NOMO-1 (cell line): ENCODE data around the gene SCPEP1.
"Not testable (repeated sequence)": the region's sequence is repeated elsewhere in the genome, so short reads cannot be mapped to it uniquely, and the experiment has no call there.

Experiments
- DNase-seq, 2 experiments: peaks; one replicate each; lab custom pipeline; 2025; ENCODE audit not compliant: unreplicated experiment in 2 of 2; lab: John Stamatoyannopoulos, UW

The SCPEP1 gene, protein sequence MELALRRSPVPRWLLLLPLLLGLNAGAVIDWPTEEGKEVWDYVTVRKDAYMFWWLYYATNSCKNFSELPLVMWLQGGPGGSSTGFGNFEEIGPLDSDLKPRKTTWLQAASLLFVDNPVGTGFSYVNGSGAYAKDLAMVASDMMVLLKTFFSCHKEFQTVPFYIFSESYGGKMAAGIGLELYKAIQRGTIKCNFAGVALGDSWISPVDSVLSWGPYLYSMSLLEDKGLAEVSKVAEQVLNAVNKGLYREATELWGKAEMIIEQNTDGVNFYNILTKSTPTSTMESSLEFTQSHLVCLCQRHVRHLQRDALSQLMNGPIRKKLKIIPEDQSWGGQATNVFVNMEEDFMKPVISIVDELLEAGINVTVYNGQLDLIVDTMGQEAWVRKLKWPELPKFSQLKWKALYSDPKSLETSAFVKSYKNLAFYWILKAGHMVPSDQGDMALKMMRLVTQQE

DNA sequence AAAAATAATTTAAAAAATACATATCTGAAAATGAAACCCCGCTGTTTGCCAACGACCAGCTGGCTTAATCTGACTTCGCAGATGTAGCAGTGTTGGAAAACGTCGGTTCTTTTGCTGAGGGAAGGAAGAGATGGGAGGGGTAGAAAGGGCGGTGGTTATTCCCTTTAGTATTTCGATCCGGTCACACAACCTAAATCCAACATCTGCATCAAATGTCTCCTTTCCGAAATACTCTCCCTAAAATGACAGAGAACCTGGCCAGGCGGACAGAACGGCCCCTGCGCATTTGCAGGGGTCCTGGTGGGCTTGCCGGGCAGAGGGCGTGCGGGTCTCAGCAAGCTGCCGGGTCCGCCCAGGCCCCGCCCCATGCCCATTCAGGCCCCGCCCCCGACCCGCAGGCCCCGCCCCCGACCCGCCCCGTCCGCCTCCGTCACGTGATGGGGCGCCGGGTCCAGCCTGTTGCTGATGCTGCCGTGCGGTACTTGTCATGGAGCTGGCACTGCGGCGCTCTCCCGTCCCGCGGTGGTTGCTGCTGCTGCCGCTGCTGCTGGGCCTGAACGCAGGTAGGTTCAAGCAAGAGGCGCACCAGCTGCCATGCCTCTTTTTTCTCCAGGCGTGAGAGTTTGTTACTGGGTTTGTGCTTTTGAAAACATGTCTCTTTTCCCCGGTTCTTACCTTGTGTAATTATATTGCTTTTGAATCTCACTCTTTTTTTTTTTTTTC is at the start of gene SCPEP1:
TSS of gene SCPEP1 (plus strand) at position 459 of the 723 bp plus-strand sequence. CDS start at position 488, 29 bp downstream.
- peak; percentile 76 to 79 for DNase-seq

DNA sequence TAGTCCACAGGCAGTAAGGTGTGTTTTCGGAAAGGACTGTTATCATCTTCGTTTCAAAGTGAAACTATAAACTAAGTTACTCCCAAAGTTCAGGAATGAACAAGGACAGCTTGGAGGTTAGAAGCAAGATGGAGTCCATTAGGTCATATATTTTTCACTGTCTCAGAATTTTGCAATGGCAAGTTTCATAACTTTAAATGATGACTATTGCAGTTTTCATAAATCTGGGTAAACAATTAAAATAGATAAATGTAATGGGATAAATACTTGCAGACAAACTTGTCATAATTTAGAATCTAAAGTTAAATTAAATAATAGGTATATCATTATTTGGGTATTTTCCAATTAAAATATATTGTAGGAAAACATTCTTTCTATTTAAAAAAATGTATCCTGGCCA is 49.3 kb upstream of the SCPEP1 start:
- DNase-seq = no peak

DNA sequence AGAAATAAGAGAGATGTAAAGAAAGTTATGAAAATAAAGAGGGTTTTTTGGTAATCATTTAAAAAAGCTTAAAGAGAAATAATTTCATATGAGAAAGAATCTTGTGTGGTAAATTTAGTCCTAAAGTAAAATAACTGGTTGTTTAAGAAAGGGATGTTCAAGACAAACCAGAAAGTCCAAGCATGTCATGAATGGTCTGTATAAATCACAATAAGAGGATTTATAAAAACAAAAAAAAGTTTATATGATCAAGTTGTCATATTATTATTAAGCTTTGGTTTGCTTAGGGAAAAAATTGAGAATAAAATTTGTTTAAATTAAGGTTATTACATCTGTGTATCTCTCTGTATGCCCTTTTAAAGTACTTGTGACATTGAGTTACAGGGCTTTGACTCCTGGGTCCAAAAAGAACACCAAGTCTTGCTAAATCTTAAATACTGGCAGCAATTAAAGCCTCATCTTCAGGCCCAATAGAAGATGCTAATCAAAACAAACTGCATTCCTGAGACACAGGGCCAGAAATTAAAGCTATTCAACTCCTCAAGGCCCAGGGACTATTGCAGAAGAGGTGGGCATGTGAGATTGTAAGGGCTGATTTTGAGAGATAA is 48.5 kb upstream of the SCPEP1 start:
- no peak for DNase-seq

DNA sequence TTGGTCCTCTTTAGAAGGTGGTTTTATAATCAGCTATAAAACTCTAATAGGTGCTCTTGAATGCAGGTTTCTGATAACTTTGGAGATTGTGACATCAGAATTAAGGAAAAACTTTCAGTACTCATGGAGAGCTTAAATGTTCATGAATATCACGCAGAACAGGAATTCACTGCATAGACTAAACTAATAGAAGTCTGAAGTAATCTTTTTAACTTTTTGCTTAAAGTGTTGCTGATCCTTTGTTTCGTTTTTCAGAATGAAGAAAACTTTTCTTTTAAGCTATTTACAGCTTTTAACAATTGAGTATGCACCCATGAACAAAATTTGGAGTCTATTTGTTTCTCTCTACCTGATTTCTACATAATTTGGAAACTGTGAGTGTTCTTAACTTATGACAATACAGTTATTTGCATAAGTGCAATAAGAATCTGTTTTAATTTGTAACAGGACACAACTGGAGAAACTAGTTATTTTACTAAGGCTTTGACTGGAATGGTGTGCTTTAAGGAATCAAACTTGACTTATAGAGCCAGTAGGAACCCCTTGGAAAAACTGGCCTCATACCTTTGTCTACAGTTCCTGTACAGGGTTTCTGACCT is 47.1 kb upstream of the SCPEP1 start:
- no peak for DNase-seq

DNA sequence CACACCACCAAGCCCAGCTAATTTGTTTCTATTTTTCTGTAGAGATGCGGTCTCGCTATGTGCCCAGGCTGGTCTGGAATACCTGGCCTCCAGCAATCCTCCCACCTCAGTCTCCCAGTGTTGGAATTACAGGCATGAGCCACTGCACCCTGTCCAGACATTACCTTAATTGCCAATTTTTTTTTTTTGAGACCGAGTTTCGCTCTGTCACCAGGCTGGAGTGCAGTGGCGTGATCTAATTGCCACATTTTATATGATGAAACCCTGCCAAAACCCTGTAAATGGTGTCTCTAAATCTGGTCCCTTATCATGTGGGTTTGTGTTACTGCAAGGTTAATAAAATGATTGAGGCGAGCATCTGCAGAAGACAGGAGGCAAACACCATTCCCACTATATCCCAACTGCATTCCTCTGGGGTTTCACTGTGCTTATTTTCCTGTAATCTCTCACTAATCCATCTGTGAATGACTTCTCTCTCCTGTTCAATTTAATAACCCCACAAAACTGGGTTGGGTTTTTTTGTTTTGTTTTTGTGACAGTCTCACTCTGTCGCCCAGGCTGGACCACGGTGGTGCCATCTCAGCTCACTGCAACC is 44.7 kb upstream of the SCPEP1 start:
- no peak for DNase-seq

DNA sequence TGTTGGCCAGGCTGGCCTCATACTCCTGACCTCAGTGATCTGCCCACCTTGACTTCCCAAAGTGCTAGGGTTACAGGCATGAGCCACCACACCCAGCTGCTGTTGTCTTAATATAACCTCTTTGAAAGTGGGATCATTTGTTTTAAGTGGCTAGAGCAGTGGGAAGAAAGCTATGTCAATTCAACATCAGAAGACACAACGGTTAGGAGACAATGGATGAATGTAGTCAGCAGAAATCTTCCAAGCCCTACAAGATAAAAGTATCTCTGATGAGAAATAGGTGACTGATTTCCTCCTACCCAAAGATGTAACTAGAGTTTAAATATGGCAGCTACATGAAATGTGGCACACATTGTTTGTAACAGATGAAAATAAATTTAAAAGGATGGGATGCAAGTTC is 44.1 kb upstream of the SCPEP1 start:
- DNase-seq = no peak

DNA sequence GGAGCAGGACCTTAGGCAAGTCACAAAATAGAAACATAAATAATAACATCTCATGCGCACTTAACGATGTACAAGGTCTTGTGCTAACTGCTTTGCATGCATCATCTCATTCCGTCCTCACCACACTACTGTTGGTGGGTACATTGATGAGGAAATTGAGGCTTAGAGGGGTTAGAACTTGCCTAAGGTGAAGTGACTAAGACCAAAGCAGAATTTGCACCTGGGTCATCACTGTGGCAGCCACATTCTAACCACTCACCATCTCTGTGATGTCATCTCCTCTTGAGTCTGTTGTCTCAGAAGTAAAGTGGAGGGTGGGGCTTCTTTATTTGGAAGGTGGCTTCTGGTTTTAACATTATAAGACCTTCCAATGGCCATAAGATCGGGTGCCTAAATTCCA is 43.7 kb upstream of the SCPEP1 start:
- no peak for DNase-seq

DNA sequence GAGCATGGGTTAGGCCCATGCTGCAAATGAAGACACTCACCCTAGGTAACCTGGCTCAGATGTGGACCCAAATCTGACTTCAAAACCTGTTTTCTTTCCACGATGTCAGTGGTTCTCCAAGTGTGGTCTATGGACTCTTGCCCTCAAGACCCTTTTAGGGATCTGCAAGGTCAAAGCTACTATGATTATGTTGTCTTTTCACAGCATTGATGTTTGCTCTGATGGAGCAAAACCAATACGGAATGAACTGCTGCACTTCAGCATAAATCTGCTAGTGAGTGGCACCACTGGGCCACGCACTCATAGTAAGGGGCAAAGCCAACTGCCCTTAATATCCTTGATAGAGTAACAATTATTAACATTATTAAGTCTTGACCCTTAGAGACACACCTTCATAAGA is 42.5 kb upstream of the SCPEP1 start:
- DNase-seq = no peak

DNA sequence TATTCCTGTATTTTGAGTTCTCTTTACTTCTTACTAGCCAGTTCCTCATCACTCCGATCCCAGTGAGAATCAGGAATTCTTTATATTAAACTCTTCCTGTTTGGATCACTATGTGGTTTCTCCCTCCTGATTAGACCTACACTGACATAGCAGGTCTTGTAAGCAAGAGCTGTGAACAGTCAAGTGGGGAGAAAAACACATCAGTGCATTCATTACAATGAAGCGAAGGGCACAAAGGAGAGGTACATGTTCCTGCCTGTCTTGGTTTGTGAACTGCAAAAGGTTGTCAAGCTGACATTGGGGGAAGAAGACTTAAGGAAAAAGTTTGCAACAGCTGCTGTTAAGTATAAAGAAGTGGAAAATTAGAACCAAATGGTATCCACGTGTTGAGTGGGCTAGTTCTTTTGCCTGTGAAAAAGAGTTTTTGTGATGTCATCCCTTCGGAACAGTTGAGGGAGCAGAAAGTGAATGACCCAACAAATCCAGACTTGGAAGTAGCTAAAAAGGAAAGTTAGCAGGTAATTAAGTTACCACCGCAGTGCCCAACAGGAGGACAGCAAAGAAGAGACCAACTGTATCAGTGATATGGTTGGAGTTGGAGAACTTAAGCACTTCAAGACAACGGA is 41.1 kb upstream of the SCPEP1 start:
- no peak for DNase-seq

DNA sequence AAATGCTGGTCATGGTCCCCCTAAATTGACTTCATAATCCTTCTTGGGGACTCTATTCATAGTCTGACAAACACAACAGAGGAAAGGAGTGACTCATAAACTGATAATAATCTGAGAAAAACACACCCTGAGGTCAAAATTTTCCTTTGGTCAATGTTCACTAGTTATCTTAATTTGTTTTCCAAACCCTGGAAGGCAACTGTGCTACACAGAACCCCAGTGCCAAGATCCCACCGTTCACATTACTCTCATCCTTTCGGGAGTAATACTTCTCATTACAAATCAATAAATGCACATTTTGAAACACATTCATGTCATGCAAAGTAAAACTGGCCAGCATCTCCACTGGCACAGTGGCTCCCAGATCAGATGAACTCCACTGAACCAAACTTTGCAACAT is 40.2 kb upstream of the SCPEP1 start:
- DNase-seq = no peak

DNA sequence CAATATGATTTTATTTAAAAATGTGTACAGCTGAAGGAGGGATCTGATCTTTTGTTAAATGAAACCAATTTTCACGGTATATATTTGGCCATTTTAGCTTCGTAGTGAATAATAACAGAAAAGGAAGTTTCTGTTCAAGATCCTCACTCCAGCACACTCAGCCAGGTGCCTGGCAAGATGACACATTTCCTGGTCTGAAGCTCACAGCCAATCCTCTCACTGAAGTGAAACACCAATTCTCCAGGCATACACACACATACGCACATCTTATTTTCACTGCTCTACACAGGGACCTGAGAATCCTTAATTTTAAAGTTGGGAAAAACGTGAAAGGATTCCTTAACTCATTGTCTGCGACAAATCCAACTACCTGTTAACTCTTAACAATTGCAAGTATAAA is 39.7 kb upstream of the SCPEP1 start:
- DNase-seq = not testable (repeated sequence)

DNA sequence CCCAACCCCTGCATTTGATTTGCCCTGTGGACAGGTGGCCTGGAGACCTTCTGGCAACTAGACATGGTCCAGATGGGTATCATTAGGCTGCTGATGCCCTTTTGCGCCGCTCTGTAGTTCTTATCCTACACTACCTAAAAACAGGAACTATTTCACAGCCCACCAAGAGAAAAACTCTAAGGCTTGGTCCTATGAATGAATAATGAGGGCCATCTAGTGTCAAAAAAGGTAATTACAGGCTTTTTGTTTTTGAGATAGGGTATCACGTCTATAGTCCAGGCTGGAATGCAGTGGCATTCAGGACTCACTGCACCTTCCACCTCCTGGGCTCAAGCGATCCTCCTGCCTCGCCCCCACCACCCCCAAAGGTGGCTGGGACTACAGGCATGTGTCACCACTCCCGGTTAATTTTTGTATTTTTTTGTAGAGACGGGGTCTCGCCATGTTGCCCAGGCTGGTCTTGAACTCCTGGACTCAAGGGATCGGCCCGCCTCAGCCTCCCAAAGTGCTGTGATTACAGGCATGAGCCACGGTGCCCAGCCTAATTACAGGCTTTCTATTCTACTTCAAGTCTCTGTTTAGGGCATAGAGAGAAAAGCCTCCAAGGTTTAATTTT is 38.0 kb upstream of the SCPEP1 start:
- peak; percentile 39 to 78 for DNase-seq

DNA sequence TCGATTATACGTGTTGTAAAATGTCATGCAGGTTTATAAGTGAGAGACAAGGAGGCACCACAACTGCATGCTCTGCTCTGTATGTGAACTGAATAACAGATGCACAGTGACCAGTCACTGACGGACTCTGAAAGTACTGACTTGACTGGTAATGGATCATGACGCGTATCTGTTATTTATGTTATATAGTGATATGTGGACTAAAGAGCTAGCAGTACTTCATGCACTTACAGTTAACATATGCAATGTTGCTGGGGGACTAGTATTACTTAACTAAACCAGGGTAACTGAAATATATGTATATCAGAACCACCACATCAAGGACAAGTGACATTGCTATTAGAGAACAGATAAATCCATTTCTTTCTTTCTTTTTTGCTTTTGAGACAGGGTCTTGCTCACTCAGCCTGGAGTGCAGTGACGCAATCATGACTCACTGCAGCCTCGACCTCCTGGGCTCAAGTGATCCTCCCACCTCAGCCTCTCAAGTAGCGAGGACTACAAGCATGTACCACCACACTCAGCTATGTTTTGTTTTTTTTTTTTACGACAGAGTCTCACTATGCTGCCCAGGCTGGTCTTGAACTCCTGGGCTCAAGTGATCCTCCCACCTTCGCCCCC is 34.3 kb upstream of the SCPEP1 start:
- no peak for DNase-seq

DNA sequence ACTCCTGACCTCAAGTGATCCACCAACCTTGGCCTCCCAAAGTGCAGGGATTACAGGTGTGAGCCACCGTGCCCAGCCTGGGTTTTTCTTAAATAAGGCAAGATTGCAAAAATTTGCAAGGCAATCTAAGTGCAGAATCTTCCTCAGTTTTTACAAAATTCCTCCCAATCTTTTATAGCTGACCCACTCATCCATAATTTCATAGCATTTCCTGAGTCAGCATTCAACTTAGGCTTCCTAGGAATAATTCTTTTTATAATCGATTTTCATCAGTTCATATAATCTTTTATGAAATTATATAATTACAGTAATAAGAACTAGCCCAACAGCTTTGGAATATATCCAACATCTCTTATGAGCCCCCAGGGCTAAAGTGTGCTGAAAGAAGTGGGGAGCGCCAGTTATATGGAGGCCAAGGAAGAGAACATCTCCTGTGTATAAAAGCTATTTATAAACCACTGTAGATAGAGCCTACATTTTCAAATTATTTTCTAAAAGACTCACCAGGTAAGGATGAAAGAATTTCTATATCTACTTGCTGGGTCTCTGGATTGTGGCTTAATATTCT is 31.9 kb upstream of the SCPEP1 start:
- no peak for DNase-seq

DNA sequence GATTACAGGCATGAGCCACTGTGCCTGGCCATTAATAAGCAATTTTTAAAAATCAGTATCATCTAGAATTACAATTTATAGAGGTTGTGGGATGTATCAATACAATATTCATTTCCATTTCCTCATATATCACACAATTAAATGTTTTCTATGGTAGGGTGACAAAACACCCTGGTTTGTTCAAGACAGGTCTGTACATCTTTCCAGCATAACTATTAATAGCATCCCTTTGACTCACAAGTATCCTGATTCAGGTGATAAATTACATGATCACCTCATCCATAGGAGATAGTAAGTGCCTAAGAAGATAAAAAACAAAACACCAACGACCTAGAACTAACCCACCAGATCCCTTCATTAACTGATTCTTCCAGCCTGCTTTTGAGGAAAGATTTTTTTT is 30.2 kb upstream of the SCPEP1 start:
- DNase-seq = no peak

DNA sequence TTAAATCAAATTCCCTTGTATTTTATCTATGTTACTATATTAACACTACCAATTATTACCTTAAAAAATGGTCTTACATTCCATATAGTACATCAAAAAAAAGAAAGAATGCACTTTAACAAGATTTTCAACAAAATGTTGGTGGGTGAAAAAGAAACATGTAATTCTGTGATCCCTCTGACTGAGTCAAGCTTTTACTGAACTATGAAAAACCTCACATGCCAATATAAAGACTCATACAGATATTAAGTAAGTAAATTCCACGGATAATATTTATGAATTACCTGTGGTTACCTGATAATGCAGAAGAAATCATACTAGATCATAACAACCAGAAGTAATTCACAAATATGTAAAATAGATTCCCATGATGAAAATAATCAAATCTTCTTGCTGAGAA is 29.4 kb upstream of the SCPEP1 start:
- no peak for DNase-seq

DNA sequence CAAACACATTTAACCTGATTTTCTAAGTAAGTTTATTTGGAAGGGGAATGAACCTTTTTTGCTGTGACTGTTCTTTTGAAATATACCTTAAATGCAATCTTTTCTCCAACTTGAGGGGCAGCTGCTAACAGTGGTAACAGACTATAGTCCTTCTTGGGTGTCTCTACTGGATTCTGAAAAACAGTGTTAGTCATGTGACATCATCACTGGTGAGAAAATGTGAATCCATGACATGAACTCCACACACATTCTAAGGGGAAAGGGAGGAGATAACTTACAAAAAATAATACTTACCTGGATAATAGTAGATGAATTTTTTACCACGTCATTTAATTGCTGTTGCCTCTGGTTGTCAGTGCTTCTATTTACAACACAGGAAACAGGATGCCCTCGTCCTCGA is 28.3 kb upstream of the SCPEP1 start:
- DNase-seq = no peak

DNA sequence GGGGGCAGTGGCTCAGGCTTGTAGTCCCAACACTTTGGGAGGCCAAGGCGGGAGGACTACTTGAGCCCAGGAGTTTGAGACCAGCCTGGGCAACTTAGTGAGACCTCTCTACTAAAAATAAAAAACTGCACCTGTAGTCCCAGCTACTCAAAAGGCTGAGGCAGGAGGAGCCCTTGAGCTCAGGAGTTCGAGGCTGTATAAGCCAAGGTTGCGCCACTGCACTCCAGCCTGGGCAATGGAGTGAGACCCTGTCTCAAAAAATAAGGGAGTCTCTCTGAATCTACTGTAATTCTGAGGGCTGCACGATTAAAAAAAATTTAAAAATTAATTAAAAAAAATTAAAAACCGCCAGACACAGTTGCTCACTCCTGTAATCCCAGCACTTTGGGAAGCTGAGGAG is 20.9 kb upstream of the SCPEP1 start:
- DNase-seq = no peak
